GM19455 (cell line): ENCODE results near the gene NRTN.

Source experiments
- ATAC-seq: cut with Tn5 transposase; IDR thresholded peaks from one replicate; pipeline ENCODE4 v1.9.1; 2021; ENCODE audit not compliant: unreplicated experiment

Gene NRTN

GRCh38 chr19:5789886-5790558 is 14.8 kb upstream of the NRTN start:
- no peak for ATAC-seq

- ATAC-seq, result peak; percentile 80
Observed at GRCh38 chr19:5790559-5791520, 14.0 kb upstream of the NRTN start, which contains the start of gene DUS3L. Gene DUS3L, minus strand, starts transcription at chr19:5791163. Its CDS starts 22 bp downstream, at chr19:5791141.

- no peak for ATAC-seq
Observed at GRCh38 chr19:5792224-5792623, 12.6 kb upstream of the NRTN start.

GRCh38 chr19:5793188-5793587 is 11.7 kb upstream of the NRTN start:
- no peak for ATAC-seq

- ATAC-seq, result no peak
Observed at GRCh38 chr19:5795382-5795919, 9.4 kb upstream of the NRTN start.

- no peak for ATAC-seq
Observed at GRCh38 chr19:5798244-5798643, 6.6 kb upstream of the NRTN start.

GRCh38 chr19:5799247-5800241 is 5.3 kb upstream of the NRTN start:
- ATAC-seq, result no peak

GRCh38 chr19:5800361-5801270 is 4.3 kb upstream of the NRTN start:
- ATAC-seq, result no peak

GRCh38 chr19:5801796-5802619 is 2.9 kb upstream of the NRTN start:
- ATAC-seq, result no peak

- no peak for ATAC-seq
Observed at GRCh38 chr19:5803441-5803751, 1.5 kb upstream of the NRTN start.

GRCh38 chr19:5803752-5804515 is 933 bp upstream of the NRTN start:
- no peak for ATAC-seq

- ATAC-seq, result no peak
Observed at GRCh38 chr19:5805462-5806132, 730 bp downstream of the NRTN start.

- ATAC-seq, result no peak
Observed at GRCh38 chr19:5806133-5806489, 1.2 kb downstream of the NRTN start.

GRCh38 chr19:5806905-5807304 is 2.0 kb downstream of the NRTN start:
- ATAC-seq, result no peak

GRCh38 chr19:5808120-5808816 is 3.4 kb downstream of the NRTN start:
- ATAC-seq, result no peak

- no peak for ATAC-seq
Observed at GRCh38 chr19:5809053-5809452, 4.2 kb downstream of the NRTN start.

- no peak for ATAC-seq
Observed at GRCh38 chr19:5809469-5809868, 4.6 kb downstream of the NRTN start.
